Stimulated activated CD8-positive, alpha-beta memory T cell treated with anti-CD3 and anti-CD28 coated beads, Interleukin-2, amount 100 ng/mL, for 48 hours (primary cell): ENCODE measurements around the gene ATP2A3.

Experiments used
- DNase-seq, 2 donors: peaks; one replicate each; pipeline ENCODE4 v3.0.0-alpha.2; 2020; ENCODE audit warnings: low read depth in 2 of 2

The ATP2A3 gene

GRCh38 chr17:3910420-3911270 lies 53.6 kb downstream of the ATP2A3 start:
- DNase-seq = no peak

- no peak for DNase-seq
These were observed 55.0 kb downstream of the ATP2A3 start for GRCh38 chr17:3909257-3909656.

DNA sequence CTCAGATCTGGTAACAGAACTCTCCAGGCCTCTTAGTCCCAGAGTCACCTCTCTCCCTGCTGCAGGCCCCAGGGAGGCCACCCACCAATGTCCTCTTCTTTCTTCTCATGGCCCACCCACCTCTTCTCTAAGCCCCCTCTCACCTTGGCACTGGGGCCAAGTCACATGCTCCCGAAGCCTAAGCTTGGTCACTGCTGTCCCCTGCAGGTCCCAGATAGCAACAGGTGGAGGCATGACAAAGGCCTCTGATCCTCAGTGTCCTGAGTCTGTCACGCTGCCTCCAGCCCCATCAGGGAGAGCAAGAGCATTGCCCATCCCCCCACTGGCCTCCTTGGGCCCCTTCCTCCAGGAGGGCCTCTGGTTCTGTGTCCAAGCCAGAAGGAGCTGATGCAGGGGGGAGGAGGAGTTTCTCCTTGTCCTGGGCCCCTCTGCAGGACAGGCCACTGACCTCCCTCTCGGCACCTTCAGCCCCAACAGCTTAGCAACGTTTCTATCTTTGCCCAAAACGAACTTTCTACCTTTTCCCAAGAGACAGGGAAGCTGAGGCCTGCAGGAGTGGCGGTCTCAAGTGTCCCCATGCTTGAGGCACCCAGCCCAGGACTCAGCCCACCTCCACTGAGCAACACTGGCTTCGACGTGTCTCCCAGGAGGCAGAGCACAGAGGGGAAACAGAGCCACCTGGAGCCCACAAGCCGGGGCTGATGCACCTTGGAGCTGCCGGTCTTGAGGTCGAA lies 56.6 kb downstream of the ATP2A3 start:
- DNase-seq = no peak

DNA sequence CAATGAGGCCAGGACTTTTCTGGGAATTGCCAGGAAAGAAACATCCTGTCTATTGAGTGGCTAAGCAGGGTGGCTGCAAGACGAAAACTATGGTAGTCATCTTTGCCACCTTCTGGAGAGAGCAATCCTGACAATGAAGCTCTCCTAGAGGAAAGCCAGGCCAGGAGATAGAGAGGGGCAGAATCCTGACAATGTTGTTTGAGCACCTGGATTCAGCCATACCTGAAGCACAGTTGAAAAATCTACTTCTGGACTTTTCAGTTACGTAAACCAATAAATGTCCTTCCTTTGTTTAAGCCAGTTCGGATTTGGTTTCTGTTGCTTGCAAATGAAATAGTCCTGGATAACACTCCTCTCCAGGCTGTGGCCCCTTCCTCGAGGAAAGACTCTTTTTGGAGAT lies 57.4 kb downstream of the ATP2A3 start:
- no peak for DNase-seq

GRCh38 chr17:3905017-3905520 lies 59.2 kb downstream of the ATP2A3 start:
- DNase-seq = no peak

DNA sequence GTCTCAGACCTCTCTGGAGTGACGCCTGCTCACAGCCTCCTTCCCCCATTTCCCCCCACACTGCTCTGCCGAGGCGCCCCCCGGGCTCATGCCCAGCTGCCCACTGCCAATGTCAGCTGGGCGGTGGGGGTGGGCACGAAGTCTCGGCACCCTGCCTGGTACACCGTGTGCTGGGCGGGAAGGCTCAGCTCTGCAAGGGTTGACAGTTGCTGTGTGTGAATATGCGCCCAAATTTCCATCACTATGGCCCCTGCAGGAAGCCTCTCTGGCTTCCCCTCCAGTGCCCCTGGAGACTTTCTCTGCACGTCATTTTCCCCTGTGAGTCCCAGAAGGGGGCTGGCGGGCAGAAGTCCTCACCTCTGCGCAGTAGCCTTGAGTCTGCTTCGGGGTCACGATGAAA lies 59.7 kb downstream of the ATP2A3 start:
- no peak for DNase-seq

DNA sequence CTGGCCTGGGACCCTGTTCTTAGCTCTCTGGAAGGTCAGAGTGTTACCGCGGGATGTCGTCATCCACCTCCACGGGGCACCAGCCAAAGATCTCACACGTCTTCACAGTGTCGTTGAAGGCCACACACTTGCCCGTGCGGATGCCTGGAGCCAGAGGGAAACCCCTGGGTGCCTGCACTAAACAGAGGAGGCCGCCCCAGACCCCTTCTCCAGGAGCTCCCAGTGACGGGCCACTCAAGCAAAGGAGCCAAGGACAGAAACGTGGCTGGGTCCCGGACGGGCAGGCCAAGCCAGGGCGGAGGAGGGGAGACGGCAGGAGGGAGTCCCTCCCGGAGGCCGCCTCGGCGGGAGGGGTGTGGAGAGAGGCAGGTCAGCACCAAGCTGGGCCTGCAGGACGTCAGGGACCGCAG lies 60.4 kb downstream of the ATP2A3 start:
- DNase-seq = no peak

DNA sequence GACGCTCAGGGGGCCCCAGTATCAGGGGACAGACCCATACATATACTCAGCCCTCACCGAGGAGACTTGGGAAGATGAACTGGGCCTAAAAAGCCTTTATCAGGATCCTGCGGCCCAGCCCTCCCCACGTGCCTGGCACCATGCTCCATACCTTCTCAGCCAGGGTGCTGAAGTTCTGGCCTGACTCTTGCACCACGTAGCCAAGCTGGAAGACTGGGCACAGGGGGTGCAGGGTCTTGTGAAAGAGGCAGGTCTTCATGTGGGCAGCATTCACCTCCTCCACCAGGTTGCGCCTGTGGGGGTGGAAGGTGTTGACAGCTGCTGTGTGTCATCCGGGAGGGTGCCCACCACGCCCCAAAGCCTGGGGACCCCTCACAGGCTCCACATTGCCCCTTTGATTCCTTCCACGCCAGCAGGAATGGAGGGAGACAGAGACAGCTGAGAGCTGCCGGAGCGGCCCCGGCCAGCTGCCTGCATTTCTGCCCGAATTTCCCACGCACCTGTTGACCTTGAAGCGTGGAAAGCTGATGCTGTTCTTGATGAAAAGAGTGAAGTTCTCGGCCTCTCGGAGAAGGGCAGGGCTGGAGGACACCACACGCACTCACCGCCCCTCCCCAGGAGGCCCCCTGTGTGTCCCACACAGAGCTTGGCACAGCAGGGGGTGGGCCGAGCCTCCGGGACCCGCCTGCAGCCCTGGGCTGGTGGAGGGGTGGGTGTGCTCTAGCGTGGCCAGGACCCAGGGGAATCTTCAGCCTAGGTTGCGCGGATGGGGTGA lies 61.0 kb downstream of the ATP2A3 start:
- DNase-seq = no peak

GRCh38 chr17:3900646-3901045 lies 63.6 kb downstream of the ATP2A3 start:
- DNase-seq = no peak

- DNase-seq = no peak
These were observed 66.5 kb downstream of the ATP2A3 start for GRCh38 chr17:3897731-3898130.

GRCh38 chr17:3896968-3897235 lies 67.3 kb downstream of the ATP2A3 start:
- no peak for DNase-seq

GRCh38 chr17:3896108-3896967 lies 67.9 kb downstream of the ATP2A3 start:
- no peak for DNase-seq

DNA sequence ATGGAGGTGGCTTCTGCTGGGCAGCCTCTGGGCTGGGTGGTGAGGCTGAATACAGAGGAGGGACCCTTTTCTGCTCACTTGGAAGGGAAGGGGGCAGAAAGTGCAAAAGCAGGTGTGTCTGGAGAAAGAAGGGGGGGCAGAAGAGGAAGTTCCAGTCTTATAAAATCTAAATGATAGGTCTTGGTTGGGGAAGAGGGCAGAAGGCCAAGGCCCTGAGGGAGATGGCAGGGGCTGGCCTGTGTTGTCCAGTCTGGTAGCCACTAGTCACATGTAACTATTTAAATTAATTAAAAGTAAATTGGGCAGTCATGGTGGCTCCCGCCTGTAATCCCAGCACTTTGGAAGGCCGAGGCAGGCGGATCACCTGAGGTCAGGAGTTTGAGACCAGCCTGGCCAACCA lies 68.9 kb downstream of the ATP2A3 start:
- no peak for DNase-seq

GRCh38 chr17:3894911-3895343 lies 69.3 kb downstream of the ATP2A3 start:
- DNase-seq = no peak

GRCh38 chr17:3894188-3894587 lies 70.0 kb downstream of the ATP2A3 start:
- DNase-seq = no peak

- DNase-seq = no peak
These were observed 70.5 kb downstream of the ATP2A3 start for GRCh38 chr17:3893720-3894116.

- DNase-seq = peak; percentile 85 to 90
These were observed 71.1 kb downstream of the ATP2A3 start, which contains the start of gene CAMKK1 for GRCh38 chr17:3893003-3893719. Gene CAMKK1 (minus strand): TSS chr17:3893053. CDS start chr17:3885687, 7,366 bp downstream.

DNA sequence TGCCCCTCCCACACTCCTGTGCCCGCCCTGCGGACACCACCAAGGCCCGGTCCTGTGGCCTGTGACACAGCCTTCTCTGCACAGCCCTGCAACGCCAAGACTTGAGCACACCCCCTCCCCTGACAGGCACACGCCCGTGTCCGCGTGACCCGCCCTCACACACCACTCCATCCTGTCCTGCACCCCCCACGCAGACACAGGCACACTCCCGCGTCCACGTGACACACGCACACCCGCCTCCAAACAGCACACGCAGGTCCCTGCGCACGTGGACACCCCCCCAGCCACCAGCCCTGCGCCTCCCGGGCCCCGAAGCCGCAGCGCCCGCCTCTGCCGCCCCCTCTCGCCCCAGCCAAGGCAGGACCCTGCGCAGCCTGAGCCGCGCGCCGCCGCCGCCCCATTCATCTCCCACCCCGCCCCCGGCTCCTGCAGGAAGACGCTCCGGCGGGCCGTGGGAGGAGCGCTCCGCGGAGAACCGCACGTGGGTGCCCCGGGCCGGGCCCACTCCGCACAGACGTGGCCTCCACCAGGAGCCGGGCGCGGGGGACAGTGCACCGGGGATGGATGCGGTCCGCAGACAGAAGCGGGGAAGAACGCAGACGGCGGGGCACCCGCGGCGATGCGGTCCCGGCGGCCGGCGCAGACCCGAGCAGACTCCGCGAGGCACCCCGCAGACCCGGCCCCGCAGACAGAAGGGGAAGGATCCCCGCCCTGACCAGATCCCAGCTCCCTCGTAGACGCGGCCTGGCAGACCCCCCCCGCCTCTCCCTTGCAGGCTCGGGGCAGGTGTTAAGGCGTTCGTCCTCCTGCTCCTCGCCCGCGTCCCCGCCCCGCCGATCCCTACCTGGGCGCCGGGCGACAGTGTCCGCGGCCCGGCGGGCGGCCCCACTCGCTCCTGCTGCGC lies 71.9 kb downstream of the ATP2A3 start:
- DNase-seq = peak; percentile 44 to 49

- DNase-seq = no peak
These were observed 72.6 kb downstream of the ATP2A3 start for GRCh38 chr17:3891626-3892094.

DNA sequence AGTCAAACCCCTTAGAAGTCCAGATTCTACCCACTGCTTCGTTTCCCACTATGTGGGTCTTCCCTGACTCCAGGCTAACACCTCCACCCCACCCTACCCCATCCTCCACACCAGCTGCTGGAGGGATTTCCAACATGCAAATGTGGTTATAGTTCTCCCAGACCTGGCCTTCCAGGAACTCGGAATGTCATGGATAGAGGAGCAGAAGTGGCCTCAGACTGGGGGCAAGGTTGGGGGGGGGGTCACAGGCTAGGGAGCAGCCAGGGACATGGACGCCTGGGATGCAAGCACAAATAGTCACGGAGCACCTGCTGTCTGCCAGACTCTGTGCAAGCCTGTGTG lies 73.4 kb downstream of the ATP2A3 start:
- no peak for DNase-seq
